Measurements from ENCODE around the gene SMARCA2.

Gene SMARCA2

GRCh38 chr9:2014696-2015580 lies at the start of gene SMARCA2:
SMARCA2 (plus strand) TSS chr9:2015347; CDS start chr9:2029023, 13,676 bp downstream.
- DNase-seq = peak; percentile 93 to 97 (median 95)

- DNase-seq = no peak
These were observed 48.3 kb upstream of the SMARCA2 start for GRCh38 chr9:1966725-1967366.

GRCh38 chr9:1969160-1969559 lies 46.0 kb upstream of the SMARCA2 start:
- DNase-seq = no peak

- DNase-seq = no peak
These were observed 45.2 kb upstream of the SMARCA2 start for GRCh38 chr9:1969898-1970297.

- no peak for DNase-seq
These were observed 42.5 kb upstream of the SMARCA2 start for GRCh38 chr9:1972672-1973071.

- DNase-seq = no peak
These were observed 38.1 kb upstream of the SMARCA2 start for GRCh38 chr9:1977026-1977425.

- DNase-seq = no peak
These were observed 36.2 kb upstream of the SMARCA2 start for GRCh38 chr9:1978941-1979340.

- no peak for DNase-seq
These were observed 35.3 kb upstream of the SMARCA2 start for GRCh38 chr9:1979741-1980367.

GRCh38 chr9:1980387-1980786 lies 34.8 kb upstream of the SMARCA2 start:
- no peak for DNase-seq

- DNase-seq = no peak
These were observed 33.1 kb upstream of the SMARCA2 start for GRCh38 chr9:1982074-1982473.

GRCh38 chr9:1986341-1986740 lies 28.8 kb upstream of the SMARCA2 start:
- DNase-seq = no peak

GRCh38 chr9:1989500-1989899 lies 25.6 kb upstream of the SMARCA2 start:
- no peak for DNase-seq

GRCh38 chr9:1994180-1994579 lies 21.0 kb upstream of the SMARCA2 start:
- DNase-seq = no peak

GRCh38 chr9:1995084-1995483 lies 20.1 kb upstream of the SMARCA2 start:
- DNase-seq = no peak

GRCh38 chr9:1996156-1996555 lies 19.0 kb upstream of the SMARCA2 start:
- no peak for DNase-seq

- DNase-seq = no peak
These were observed 17.5 kb upstream of the SMARCA2 start for GRCh38 chr9:1997646-1998045.

GRCh38 chr9:1998111-1998510 lies 17.0 kb upstream of the SMARCA2 start:
- no peak for DNase-seq

GRCh38 chr9:2000314-2000713 lies 14.8 kb upstream of the SMARCA2 start:
- DNase-seq = no peak

- DNase-seq = no peak
These were observed 6.8 kb upstream of the SMARCA2 start for GRCh38 chr9:2008372-2008771.

- DNase-seq = no peak
These were observed 2.8 kb upstream of the SMARCA2 start for GRCh38 chr9:2012347-2012746.

GRCh38 chr9:2013743-2014475 lies 1.2 kb upstream of the SMARCA2 start:
- DNase-seq = no peak

- DNase-seq = peak; percentile 20 to 34 (median 32)
These were observed 647 bp downstream of the SMARCA2 start for GRCh38 chr9:2015581-2016407.
